Measurements from ENCODE around the gene LRRC4C.
"Not testable (repeated sequence)": the region's sequence is repeated elsewhere in the genome, so short reads cannot be mapped to it uniquely, and the experiment has no call there.

Gene LRRC4C

GRCh38 chr11:40219401-40219800 is 1240.1 kb downstream of the LRRC4C start:
- no peak overlapping the region for H3K4me3 ChIP-seq (ENCODE audit: low read depth, low read length)
- no peaks in the 10 kb centered on the region for H3K4me1 ChIP-seq (ENCODE audit: control insufficient read depth, insufficient read depth, low read length, unreplicated experiment)
- no peaks in the 10 kb centered on the region for H3K27me3 ChIP-seq (ENCODE audit: insufficient read depth, low read length)
- H3K79me2 ChIP-seq (ENCODE audit: control insufficient read depth, insufficient read depth, low read length, unreplicated experiment) = no peaks in the 10 kb centered on the region
- H2AFZ ChIP-seq (ENCODE audit: low read length, unreplicated experiment) = no peak overlapping the region
- no peak overlapping the region for H3K27ac ChIP-seq (ENCODE audit: low read depth, low read length)
- no peaks in the 10 kb centered on the region for H3K36me3 ChIP-seq (ENCODE audit: insufficient read depth, low read length)

- H3K27me3 ChIP-seq (ENCODE audit: insufficient read depth, low read length) = no peaks in the 10 kb centered on the region
- no peak overlapping the region for H2AFZ ChIP-seq (ENCODE audit: low read length, unreplicated experiment)
- H3K36me3 ChIP-seq (ENCODE audit: insufficient read depth, low read length) = no peaks in the 10 kb centered on the region
- no peaks in the 10 kb centered on the region for H3K4me1 ChIP-seq (ENCODE audit: control insufficient read depth, insufficient read depth, low read length, unreplicated experiment)
- H3K27ac ChIP-seq (ENCODE audit: low read depth, low read length) = no peak overlapping the region
- no peaks in the 10 kb centered on the region for H3K79me2 ChIP-seq (ENCODE audit: control insufficient read depth, insufficient read depth, low read length, unreplicated experiment)
- no peak overlapping the region for H3K4me3 ChIP-seq (ENCODE audit: low read depth, low read length)
Observed at GRCh38 chr11:40215556-40215955, 1243.9 kb downstream of the LRRC4C start.

- Histone ChIP-seq H3K79me2 (ENCODE audit: control insufficient read depth, insufficient read depth, low read length, unreplicated experiment) (no peaks in the 10 kb centered on the region), H3K4me1 (ENCODE audit: control insufficient read depth, insufficient read depth, low read length, unreplicated experiment) (no peaks in the 10 kb centered on the region), H2AFZ (ENCODE audit: low read length, unreplicated experiment) (no peak overlapping the region), H3K27ac (ENCODE audit: low read depth, low read length) (no peak overlapping the region), H3K36me3 (ENCODE audit: insufficient read depth, low read length) (no peaks in the 10 kb centered on the region), H3K4me3 (ENCODE audit: low read depth, low read length) (no peak overlapping the region), H3K27me3 (ENCODE audit: insufficient read depth, low read length) (no peaks in the 10 kb centered on the region)
Observed at GRCh38 chr11:40207416-40207815, 1252.0 kb downstream of the LRRC4C start.

- no peak overlapping the region for H3K27ac ChIP-seq (ENCODE audit: low read depth, low read length)
- no peaks in the 10 kb centered on the region for H3K36me3 ChIP-seq (ENCODE audit: insufficient read depth, low read length)
- no peaks in the 10 kb centered on the region for H3K27me3 ChIP-seq (ENCODE audit: insufficient read depth, low read length)
- no peaks in the 10 kb centered on the region for H3K4me1 ChIP-seq (ENCODE audit: control insufficient read depth, insufficient read depth, low read length, unreplicated experiment)
- H2AFZ ChIP-seq (ENCODE audit: low read length, unreplicated experiment) = no peak overlapping the region
- no peaks in the 10 kb centered on the region for H3K79me2 ChIP-seq (ENCODE audit: control insufficient read depth, insufficient read depth, low read length, unreplicated experiment)
- H3K4me3 ChIP-seq (ENCODE audit: low read depth, low read length) = no peak overlapping the region
Observed at GRCh38 chr11:40204228-40204627, 1255.2 kb downstream of the LRRC4C start.

GRCh38 chr11:40203606-40204005 is 1255.8 kb downstream of the LRRC4C start:
- H3K36me3 ChIP-seq (ENCODE audit: insufficient read depth, low read length) = no peaks in the 10 kb centered on the region
- no peak overlapping the region for H3K4me3 ChIP-seq (ENCODE audit: low read depth, low read length)
- H3K27me3 ChIP-seq (ENCODE audit: insufficient read depth, low read length) = no peaks in the 10 kb centered on the region
- no peaks in the 10 kb centered on the region for H3K79me2 ChIP-seq (ENCODE audit: control insufficient read depth, insufficient read depth, low read length, unreplicated experiment)
- H3K4me1 ChIP-seq (ENCODE audit: control insufficient read depth, insufficient read depth, low read length, unreplicated experiment) = no peaks in the 10 kb centered on the region
- H2AFZ ChIP-seq (ENCODE audit: low read length, unreplicated experiment) = no peak overlapping the region
- no peak overlapping the region for H3K27ac ChIP-seq (ENCODE audit: low read depth, low read length)

GRCh38 chr11:40202589-40203270 is 1256.7 kb downstream of the LRRC4C start:
- no peaks in the 10 kb centered on the region for H3K79me2 ChIP-seq (ENCODE audit: control insufficient read depth, insufficient read depth, low read length, unreplicated experiment)
- no peak overlapping the region for H3K27ac ChIP-seq (ENCODE audit: low read depth, low read length)
- no peaks in the 10 kb centered on the region for H3K4me1 ChIP-seq (ENCODE audit: control insufficient read depth, insufficient read depth, low read length, unreplicated experiment)
- no peaks in the 10 kb centered on the region for H3K36me3 ChIP-seq (ENCODE audit: insufficient read depth, low read length)
- H3K27me3 ChIP-seq (ENCODE audit: insufficient read depth, low read length) = no peaks in the 10 kb centered on the region
- no peak overlapping the region for H2AFZ ChIP-seq (ENCODE audit: low read length, unreplicated experiment)
- H3K4me3 ChIP-seq (ENCODE audit: low read depth, low read length) = no peak overlapping the region

- not testable (repeated sequence) for H3K4me3 ChIP-seq (ENCODE audit: low read depth, low read length); H3K4me1 ChIP-seq (ENCODE audit: control insufficient read depth, insufficient read depth, low read length, unreplicated experiment); H3K27ac ChIP-seq (ENCODE audit: low read depth, low read length); H3K79me2 ChIP-seq (ENCODE audit: control insufficient read depth, insufficient read depth, low read length, unreplicated experiment); H3K27me3 ChIP-seq (ENCODE audit: insufficient read depth, low read length); H2AFZ ChIP-seq (ENCODE audit: low read length, unreplicated experiment); H3K36me3 ChIP-seq (ENCODE audit: insufficient read depth, low read length)
Observed at GRCh38 chr11:40192590-40192989, 1266.9 kb downstream of the LRRC4C start.

GRCh38 chr11:40190294-40190693 is 1269.2 kb downstream of the LRRC4C start:
- H2AFZ ChIP-seq (ENCODE audit: low read length, unreplicated experiment) = no peak overlapping the region

GRCh38 chr11:40188848-40189247 is 1270.6 kb downstream of the LRRC4C start:
- H3K36me3 ChIP-seq (ENCODE audit: insufficient read depth, low read length) = no peaks in the 10 kb centered on the region
- H2AFZ ChIP-seq (ENCODE audit: low read length, unreplicated experiment) = no peak overlapping the region
- no peaks in the 10 kb centered on the region for H3K4me1 ChIP-seq (ENCODE audit: control insufficient read depth, insufficient read depth, low read length, unreplicated experiment)
- H3K27me3 ChIP-seq (ENCODE audit: insufficient read depth, low read length) = no peaks in the 10 kb centered on the region
- no peak overlapping the region for H3K4me3 ChIP-seq (ENCODE audit: low read depth, low read length)
- no peak overlapping the region for H3K27ac ChIP-seq (ENCODE audit: low read depth, low read length)
- no peaks in the 10 kb centered on the region for H3K79me2 ChIP-seq (ENCODE audit: control insufficient read depth, insufficient read depth, low read length, unreplicated experiment)

More at GRCh38 chr11:40190294-40190693, 1269.2 kb downstream of the LRRC4C start:
- Histone ChIP-seq H3K79me2 (ENCODE audit: control insufficient read depth, insufficient read depth, low read length, unreplicated experiment) (no peaks in the 10 kb centered on the region), H3K36me3 (ENCODE audit: insufficient read depth, low read length) (no peaks in the 10 kb centered on the region), H3K4me1 (ENCODE audit: control insufficient read depth, insufficient read depth, low read length, unreplicated experiment) (no peaks in the 10 kb centered on the region), H3K27me3 (ENCODE audit: insufficient read depth, low read length) (no peaks in the 10 kb centered on the region), H3K4me3 (ENCODE audit: low read depth, low read length) (no peak overlapping the region), H3K27ac (ENCODE audit: low read depth, low read length) (no peak overlapping the region)

- Histone ChIP-seq H3K27ac (ENCODE audit: low read depth, low read length) (no peak overlapping the region), H2AFZ (ENCODE audit: low read length, unreplicated experiment) (no peak overlapping the region), H3K27me3 (ENCODE audit: insufficient read depth, low read length) (no peaks in the 10 kb centered on the region), H3K36me3 (ENCODE audit: insufficient read depth, low read length) (no peaks in the 10 kb centered on the region), H3K4me1 (ENCODE audit: control insufficient read depth, insufficient read depth, low read length, unreplicated experiment) (no peaks in the 10 kb centered on the region), H3K79me2 (ENCODE audit: control insufficient read depth, insufficient read depth, low read length, unreplicated experiment) (no peaks in the 10 kb centered on the region), H3K4me3 (ENCODE audit: low read depth, low read length) (no peak overlapping the region)
Observed at GRCh38 chr11:40187295-40187694, 1272.2 kb downstream of the LRRC4C start.

GRCh38 chr11:40186437-40187263 is 1272.8 kb downstream of the LRRC4C start:
- Histone ChIP-seq H3K4me3 (ENCODE audit: low read depth, low read length) (no peak overlapping the region), H3K27ac (ENCODE audit: low read depth, low read length) (no peak overlapping the region), H3K4me1 (ENCODE audit: control insufficient read depth, insufficient read depth, low read length, unreplicated experiment) (no peaks in the 10 kb centered on the region), H3K36me3 (ENCODE audit: insufficient read depth, low read length) (no peaks in the 10 kb centered on the region), H3K27me3 (ENCODE audit: insufficient read depth, low read length) (no peaks in the 10 kb centered on the region), H3K79me2 (ENCODE audit: control insufficient read depth, insufficient read depth, low read length, unreplicated experiment) (no peaks in the 10 kb centered on the region), H2AFZ (ENCODE audit: low read length, unreplicated experiment) (no peak overlapping the region)
